Heart left ventricle (tissue), 13 donors: ENCODE measurements around the gene FANCI.

Experiments used
- POLR2A ChIP-seq, 2 donors: fragments of 450-650 bp; IDR thresholded peaks; one replicate each; pipeline ENCODE4 v1.6.1; 2017; ENCODE audit warnings: antibody characterized with exemption in 2 of 2, mild to moderate bottlenecking in 2 of 2, moderate library complexity in 2 of 2
- TF ChIP-seq, protein P1 (sequence below), 12 donors: fragments of 200-600 bp; sonication (generic) in 4 of 12; IDR thresholded peaks; one replicate each; pipeline versions ENCODE4 v1.5.0 to v1.8.0; 2018 to 2022; ENCODE audit warnings: antibody characterized with exemption in 12 of 12, mild to moderate bottlenecking in 5 of 12
- donor health status: ischemic (EF 13 %, LVEDD 7.1; RV severe dilation, severe dysfunction).
- donor health status: DM: no; HTN: yes; CAD: no.
- donor health status: DM: no; HTN: no; CAD: no.
- donor health status: ischemic (EF 25% LVEDD 6.9; RV normal size, moderate dysfunction).
- donor health status: ischemic (EF 25% LVEDD 5.7; RV mildly dilated, moderate dysfunction).
- donor health status: ischemic (EF 35%, LVEDD 5.7; RV mildly dilated, moderate dysfunction).
- donor health status: nonischemic (EF 11% LVEDD 7.7; RV severe dilation, severe dysfunction).
- donor health status: DM: yes; HTN: yes; CAD: no.
- donor health status: PGD.
- donor health status: ischemic (EF 29% LVEDD 5.4; RV normal size, mild dysfunction).
- donor health status: nonischemic (EF 23%, LVEDD 6.1; RV moderate dilation, normal function).

DNA sequence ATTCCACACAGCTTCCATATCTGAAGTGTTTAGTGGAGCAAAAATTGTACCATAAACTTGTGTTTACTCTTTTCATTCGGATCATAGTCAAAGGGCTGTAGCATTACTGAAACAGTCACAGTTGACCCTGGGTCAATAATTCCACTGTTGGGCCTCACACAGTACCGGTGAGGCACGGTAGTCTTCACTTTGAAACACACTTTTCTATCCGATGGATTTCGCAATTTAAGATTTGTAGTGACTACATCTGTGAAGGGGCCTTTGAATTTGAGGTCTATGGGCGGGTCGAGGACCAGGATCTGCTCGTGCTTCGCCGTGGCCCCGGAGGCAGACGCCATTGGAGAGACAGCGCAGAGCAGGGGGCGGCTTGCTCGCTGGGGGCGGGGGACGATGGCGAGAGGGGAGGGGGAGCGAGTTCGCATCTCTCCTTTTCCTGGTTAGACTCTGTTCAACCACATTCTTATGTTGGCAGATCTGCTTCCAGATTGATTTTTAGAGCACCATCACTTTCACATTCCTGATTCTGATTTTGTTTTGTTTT, 42.2 kb upstream of the FANCI start:
- TF ChIP-seq POLR2A (IDR thresholded peaks at IDR 0.05) = no peak
- TF ChIP-seq, protein P1, sequence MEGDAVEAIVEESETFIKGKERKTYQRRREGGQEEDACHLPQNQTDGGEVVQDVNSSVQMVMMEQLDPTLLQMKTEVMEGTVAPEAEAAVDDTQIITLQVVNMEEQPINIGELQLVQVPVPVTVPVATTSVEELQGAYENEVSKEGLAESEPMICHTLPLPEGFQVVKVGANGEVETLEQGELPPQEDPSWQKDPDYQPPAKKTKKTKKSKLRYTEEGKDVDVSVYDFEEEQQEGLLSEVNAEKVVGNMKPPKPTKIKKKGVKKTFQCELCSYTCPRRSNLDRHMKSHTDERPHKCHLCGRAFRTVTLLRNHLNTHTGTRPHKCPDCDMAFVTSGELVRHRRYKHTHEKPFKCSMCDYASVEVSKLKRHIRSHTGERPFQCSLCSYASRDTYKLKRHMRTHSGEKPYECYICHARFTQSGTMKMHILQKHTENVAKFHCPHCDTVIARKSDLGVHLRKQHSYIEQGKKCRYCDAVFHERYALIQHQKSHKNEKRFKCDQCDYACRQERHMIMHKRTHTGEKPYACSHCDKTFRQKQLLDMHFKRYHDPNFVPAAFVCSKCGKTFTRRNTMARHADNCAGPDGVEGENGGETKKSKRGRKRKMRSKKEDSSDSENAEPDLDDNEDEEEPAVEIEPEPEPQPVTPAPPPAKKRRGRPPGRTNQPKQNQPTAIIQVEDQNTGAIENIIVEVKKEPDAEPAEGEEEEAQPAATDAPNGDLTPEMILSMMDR (IDR thresholded peaks at IDR 0.05) = no peak
